HepG2 (cell line): ENCODE data around the gene FBXW12. TPM values are rescaled to one million over a fixed set of nuclear protein-coding genes. Genes with fewer than 3 reads are reported as not detected.

Experiments
- ATAC-seq: fragments of 200-7000 bp; cut with Tn5 transposase; 3 replicates; pipeline ENCODE4 v1.9.1; 2020; ENCODE audit warnings: mild to moderate bottlenecking, moderate library complexity
- BruUV-seq: library from RNA; stranded (reverse); fragments of 400-500 nt; replicated peaks from 2 replicates; lab custom pipeline; 2021; lab: Mats Ljungman, UMichigan
- CTCF ChIA-PET: fragments of 300-600 bp; formaldehyde crosslinking; extraction: SDS; loops from one replicate; lab custom pipeline; 2021; ENCODE audit warnings: low total read pairs, inconsistent platforms, low intra/inter-chr PET ratio; lab: Yijun Ruan, JAX
- POLR2A ChIA-PET: fragments of 350-600 bp; sonication (Branson Sonifier 250); formaldehyde crosslinking; loops from one replicate; lab custom pipeline; 2020; ENCODE audit warnings: antibody characterized with exemption, inconsistent platforms; lab: Yijun Ruan, JAX
- DNase-seq: peaks from one replicate; pipeline ENCODE4 v3.0.0-alpha.2; 2015; ENCODE audit warnings: low spot score
- FAIRE-seq: peaks from 3 replicates; lab custom pipeline; 2011; peaks lifted over from hg19 to GRCh38; lab: Jason Lieb, UNC
- H2AFZ ChIP-seq: one replicate; pipeline ENCODE4 v1.6.1; 2011; ENCODE audit warnings: low read length, inconsistent platforms
- H3K27ac ChIP-seq: fragments of 300-600 bp; 3 replicates; pipeline ENCODE4 v1.8.0; 2011; ENCODE audit warnings: mixed run types, mild to moderate bottlenecking, mixed read lengths, low read length, inconsistent platforms; ENCODE audit not compliant: insufficient read depth; ENCODE audit errors: extremely low read length
- H3K27me3 ChIP-seq, 2 experiments: fragments of 200-600 bp in 1 of 2; 2 replicates in 1 of 2; 3 replicates in 1 of 2; pipeline versions ENCODE4 v1.6.0 to v1.8.0; 2011; ENCODE audit warnings: low read length in 2 of 2, mild to moderate bottlenecking in 2 of 2, moderate library complexity in 2 of 2, inconsistent platforms in 1 of 2; ENCODE audit not compliant: insufficient read depth in 2 of 2, control insufficient read depth in 1 of 2
- H3K36me3 ChIP-seq, 2 experiments: fragments of 200-600 bp in 1 of 2; replicated peaks in 1 of 2; 2 replicates in 1 of 2; 3 replicates in 1 of 2; pipeline versions ENCODE4 v1.5.1 to v1.8.0; 2011; ENCODE audit warnings: low read length in 2 of 2, inconsistent platforms in 1 of 2; ENCODE audit not compliant: insufficient read depth in 2 of 2, control insufficient read depth in 1 of 2
- H3K4me1 ChIP-seq: 2 replicates; pipeline ENCODE4 v1.5.1; 2012; ENCODE audit warnings: low read length, inconsistent platforms; ENCODE audit not compliant: insufficient read depth
- H3K4me2 ChIP-seq: 2 replicates; pipeline ENCODE4 v1.6.0; 2011; ENCODE audit warnings: low read depth, low read length, inconsistent platforms
- H3K4me3 ChIP-seq, 3 experiments: fragments of 200-600 bp in 1 of 3; sonication (generic), shearing (Covaris generic) in 1 of 3; replicated peaks in 1 of 3; 2 replicates each; pipeline ENCODE4 v1.5.1; 2011 to 2016; ENCODE audit warnings: low read length in 3 of 3, inconsistent platforms in 2 of 3, low read depth in 2 of 3, mild to moderate bottlenecking in 2 of 3, control low read depth in 1 of 3, mixed read lengths in 1 of 3; ENCODE audit not compliant: insufficient read depth in 1 of 3
- H3K79me2 ChIP-seq: one replicate; pipeline ENCODE4 v1.6.1; 2011; ENCODE audit warnings: low read length, inconsistent platforms; ENCODE audit not compliant: insufficient read depth
- H3K9ac ChIP-seq: 2 replicates; pipeline ENCODE4 v1.6.0; 2011; ENCODE audit warnings: mild to moderate bottlenecking, low read depth, low read length, inconsistent platforms; ENCODE audit not compliant: insufficient read depth
- H3K9me3 ChIP-seq: 2 replicates; pipeline ENCODE4 v1.5.1; 2012; ENCODE audit warnings: mild to moderate bottlenecking, low read length
- H4K20me1 ChIP-seq: 2 replicates; pipeline ENCODE4 v1.6.0; 2011; ENCODE audit warnings: inconsistent platforms, mild to moderate bottlenecking, low read length, moderate library complexity; ENCODE audit not compliant: insufficient read depth
- ARNT2 ChIP-seq: sonication (generic); formaldehyde crosslinking; IDR thresholded peaks from 2 replicates; pipeline ENCODE4 v1.8.0; 2022; ENCODE audit warnings: mild to moderate bottlenecking, low read depth, missing genetic modification reagents, moderate library complexity
- BCL6 ChIP-seq: IDR thresholded peaks from 2 replicates; pipeline ENCODE4 v1.6.1; 2016; ENCODE audit warnings: missing genetic modification reagents, missing compliant biosample characterization
- CHD2 ChIP-seq: IDR thresholded peaks from 2 replicates; pipeline ENCODE4 v1.6.1; 2011; ENCODE audit warnings: low read depth, low read length, improper control_type of control experiment
- FOXA1 ChIP-seq, 2 experiments: fragments of 450-650 bp in 1 of 2; sonication (generic) in 1 of 2; formaldehyde crosslinking in 1 of 2; IDR thresholded peaks; 2 replicates each; pipeline versions ENCODE4 v1.4.0 to v1.6.1; 2016 to 2020; ENCODE audit warnings: missing genetic modification reagents in 1 of 2
- FOXM1 ChIP-seq: sonication (generic); formaldehyde crosslinking; IDR thresholded peaks from 2 replicates; pipeline ENCODE4 v1.5.0; 2020; ENCODE audit warnings: missing genetic modification reagents
- HCFC1 ChIP-seq: fragments of 150-350 bp; IDR thresholded peaks from 2 replicates; pipeline ENCODE4 v1.6.1; 2014; ENCODE audit warnings: low read depth, low read length
- IRF2 ChIP-seq: IDR thresholded peaks from 2 replicates; pipeline ENCODE4 v1.6.1; 2018; ENCODE audit warnings: missing genetic modification reagents, missing compliant biosample characterization
- JUN ChIP-seq: sonication (generic); formaldehyde crosslinking; IDR thresholded peaks from 2 replicates; pipeline ENCODE4 v1.4.0; 2020; ENCODE audit warnings: mild to moderate bottlenecking, missing genetic modification reagents
- SOX5 ChIP-seq: IDR thresholded peaks from 2 replicates; pipeline ENCODE4 v1.6.1; 2016; ENCODE audit warnings: borderline replicate concordance
- ZC3H13 ChIP-seq: sonication (generic); formaldehyde crosslinking; IDR thresholded peaks from 2 replicates; pipeline ENCODE4 v1.8.1; 2023; ENCODE audit warnings: mild to moderate bottlenecking, missing genetic modification reagents, moderate library complexity
- ZFX ChIP-seq: sonication (generic); formaldehyde crosslinking; IDR thresholded peaks from 2 replicates; pipeline ENCODE4 v1.4.0; 2020; ENCODE audit warnings: mild to moderate bottlenecking, low read depth, missing genetic modification reagents, moderate library complexity
- ZNF264 ChIP-seq: sonication (generic); formaldehyde crosslinking; IDR thresholded peaks from 2 replicates; pipeline ENCODE4 v1.4.0; 2020; ENCODE audit warnings: missing genetic modification reagents
- WGBS: methylation state at CpG from one replicate; pipeline ENCODE4 v1.1.6; 2017; ENCODE audit warnings: low lambda C conversion rate; 5-methylcytosine and 5-hydroxymethylcytosine counted together
- in situ Hi-C: cut with HindIII; loops from 2 replicates; pipeline ENCODE4 v1.10.0; 2017; ENCODE audit warnings: low pct_unique_long_range_greater_than_20kb; ENCODE audit not compliant: extremely low pct_ligation_motif_present
- intact Hi-C: fragments of 100-400 bp; cut with micrococcal nuclease; formaldehyde crosslinking; loops from one replicate; pipeline ENCODE4 v1.10.0; 2022; ENCODE audit not compliant: unreplicated experiment
- polyA plus RNA-seq, 8 experiments: library from polyadenylated mRNA; depleted of rRNA in 3 of 8; stranded (reverse) in 7 of 8; unstranded in 1 of 8; fragments of >200 nt; fragmentation: Illumina TruSeq in 4 of 8; extraction: Trizol in 4 of 8; gene quantifications; 2 replicates each; pipeline versions ENCODE4 v1.2.1 to v1.2.3, GENCODE V29; 2011 to 2016; ENCODE audit warnings: low read depth in 4 of 8, missing spikeins in 1 of 8, mixed read lengths in 1 of 8; ENCODE audit not compliant: insufficient read depth in 1 of 8
- total RNA-seq, 5 experiments: library from RNA; depleted of rRNA; stranded (reverse); fragments of >200 nt; fragmentation: Illumina TruSeq; extraction: Trizol; gene quantifications; 2 replicates each; pipeline ENCODE4 v1.2.3, GENCODE V29; 2016; ENCODE audit warnings: low read depth in 1 of 5
- TF ChIP-seq, protein P1 (sequence below): sonication (generic); formaldehyde crosslinking; IDR thresholded peaks from 2 replicates; pipeline ENCODE4 v1.4.0; 2020; ENCODE audit warnings: missing genetic modification reagents
- TF ChIP-seq, protein P2 (sequence below): IDR thresholded peaks from 2 replicates; pipeline ENCODE4 v1.6.1; 2016; ENCODE audit warnings: missing biosample characterization, missing genetic modification reagents, low read depth
- TF ChIP-seq, protein P3 (sequence below): sonication (generic); formaldehyde crosslinking; IDR thresholded peaks from 2 replicates; pipeline ENCODE4 v1.8.1; 2023; ENCODE audit warnings: mild to moderate bottlenecking, missing genetic modification reagents, borderline replicate concordance

FBXW12 gene
- total and polyA plus RNA-seq, 2 of the 13 experiments (the other 11 are each of a cell fraction or from before 2014, with no cell fraction given) = not detected

DNA sequence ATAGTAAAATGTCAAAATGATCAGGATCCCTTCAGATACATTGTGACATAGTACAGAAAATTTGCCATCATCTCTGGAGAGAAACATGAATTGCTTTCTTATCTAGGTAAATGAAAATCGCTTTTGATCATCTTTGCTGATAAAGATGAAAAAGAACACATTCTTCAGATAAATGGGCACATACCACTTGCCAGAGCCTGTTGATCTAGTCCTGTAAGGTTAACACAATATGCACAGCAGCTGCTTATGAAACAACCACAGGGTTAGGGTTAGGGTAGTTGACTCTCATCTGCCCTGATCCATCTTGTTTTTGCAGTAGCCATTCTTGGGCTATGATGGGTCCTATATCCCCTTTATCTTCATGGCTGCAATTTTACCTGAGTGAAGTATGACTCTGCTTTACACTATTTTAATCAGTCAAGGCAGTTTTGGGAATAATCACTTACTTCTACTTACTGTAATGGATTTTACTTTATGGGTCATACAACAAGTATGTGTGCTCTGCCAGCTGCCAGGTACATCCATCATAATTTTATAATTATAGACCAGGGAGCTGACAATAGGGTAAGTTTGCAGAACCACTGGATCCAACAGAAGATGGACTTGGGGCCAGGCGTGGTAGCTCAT lies 26.0 kb upstream of the FBXW12 start (continued):
- TF ChIP-seq, protein P1, sequence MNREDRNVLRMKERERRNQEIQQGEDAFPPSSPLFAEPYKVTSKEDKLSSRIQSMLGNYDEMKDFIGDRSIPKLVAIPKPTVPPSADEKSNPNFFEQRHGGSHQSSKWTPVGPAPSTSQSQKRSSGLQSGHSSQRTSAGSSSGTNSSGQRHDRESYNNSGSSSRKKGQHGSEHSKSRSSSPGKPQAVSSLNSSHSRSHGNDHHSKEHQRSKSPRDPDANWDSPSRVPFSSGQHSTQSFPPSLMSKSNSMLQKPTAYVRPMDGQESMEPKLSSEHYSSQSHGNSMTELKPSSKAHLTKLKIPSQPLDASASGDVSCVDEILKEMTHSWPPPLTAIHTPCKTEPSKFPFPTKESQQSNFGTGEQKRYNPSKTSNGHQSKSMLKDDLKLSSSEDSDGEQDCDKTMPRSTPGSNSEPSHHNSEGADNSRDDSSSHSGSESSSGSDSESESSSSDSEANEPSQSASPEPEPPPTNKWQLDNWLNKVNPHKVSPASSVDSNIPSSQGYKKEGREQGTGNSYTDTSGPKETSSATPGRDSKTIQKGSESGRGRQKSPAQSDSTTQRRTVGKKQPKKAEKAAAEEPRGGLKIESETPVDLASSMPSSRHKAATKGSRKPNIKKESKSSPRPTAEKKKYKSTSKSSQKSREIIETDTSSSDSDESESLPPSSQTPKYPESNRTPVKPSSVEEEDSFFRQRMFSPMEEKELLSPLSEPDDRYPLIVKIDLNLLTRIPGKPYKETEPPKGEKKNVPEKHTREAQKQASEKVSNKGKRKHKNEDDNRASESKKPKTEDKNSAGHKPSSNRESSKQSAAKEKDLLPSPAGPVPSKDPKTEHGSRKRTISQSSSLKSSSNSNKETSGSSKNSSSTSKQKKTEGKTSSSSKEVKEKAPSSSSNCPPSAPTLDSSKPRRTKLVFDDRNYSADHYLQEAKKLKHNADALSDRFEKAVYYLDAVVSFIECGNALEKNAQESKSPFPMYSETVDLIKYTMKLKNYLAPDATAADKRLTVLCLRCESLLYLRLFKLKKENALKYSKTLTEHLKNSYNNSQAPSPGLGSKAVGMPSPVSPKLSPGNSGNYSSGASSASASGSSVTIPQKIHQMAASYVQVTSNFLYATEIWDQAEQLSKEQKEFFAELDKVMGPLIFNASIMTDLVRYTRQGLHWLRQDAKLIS (CRISPR knock-in tag) = no peak
- TF ChIP-seq BCL6 (CRISPR knock-in tag) = no peak

DNA sequence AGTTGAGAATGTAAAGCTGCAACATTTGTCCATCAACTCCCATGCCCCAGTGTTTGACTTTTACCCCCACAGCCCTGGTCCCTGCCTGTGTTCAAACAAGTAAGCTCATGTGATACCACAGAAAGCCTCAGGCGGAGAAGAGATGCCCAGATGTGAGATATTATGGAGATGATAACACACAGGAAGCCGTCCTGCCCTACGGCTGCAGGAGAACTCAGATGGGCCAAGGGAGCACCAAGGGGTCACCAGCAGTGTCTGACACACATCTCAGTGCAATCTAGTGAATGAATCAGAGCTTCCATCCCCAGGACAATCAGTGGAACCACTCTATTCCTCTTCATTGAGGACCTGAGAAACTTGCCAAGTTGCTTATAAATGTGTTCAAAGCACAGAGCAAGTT lies 24.5 kb upstream of the FBXW12 start:
- Histone ChIP-seq H3K4me1 (no peaks in the 10 kb centered on the region), H3K4me3 (no peak overlapping the region), H3K9me3 (no peaks in the 10 kb centered on the region), H3K27me3 (peaks cover 0 to 12% of the 10 kb centered on the region in 2 experiments; a peak in 1 of 5 replicates), H3K36me3 (no peaks in the 10 kb centered on the region), H2AFZ (no peak overlapping the region), H4K20me1 (no peaks in the 10 kb centered on the region), H3K79me2 (no peaks in the 10 kb centered on the region), H3K27ac (no peak overlapping the region), H3K4me2 (no peak overlapping the region), H3K9ac (no peak overlapping the region)
- ATAC-seq (no peak), DNase-seq (no peak), FAIRE-seq (no peak)
- BruUV-seq = no TSS peak
- ChIA-PET POLR2A (no interaction called here), CTCF (no interaction called here)
- in situ Hi-C loops (no loop called here), intact Hi-C loops (no loop called here)
- WGBS = 32% methylated on average over 3 of the region's 3 CpGs
- TF ChIP-seq CHD2 (no peak), IRF2 (CRISPR knock-in tag) (no peak), ZNF264 (CRISPR knock-in tag) (no peak), HCFC1 (no peak), ZC3H13 (no peak), ZFX (CRISPR knock-in tag) (no peak), JUN (CRISPR knock-in tag) (no peak), SOX5 (CRISPR knock-in tag) (no peak), FOXA1 (IDR thresholded peaks at IDR 0.05) (no peak), FOXA1 (CRISPR knock-in tag; IDR thresholded peaks at IDR 0.05) (no peak), ARNT2 (CRISPR knock-in tag) (no peak), FOXM1 (no peak)
- TF ChIP-seq, protein P2, sequence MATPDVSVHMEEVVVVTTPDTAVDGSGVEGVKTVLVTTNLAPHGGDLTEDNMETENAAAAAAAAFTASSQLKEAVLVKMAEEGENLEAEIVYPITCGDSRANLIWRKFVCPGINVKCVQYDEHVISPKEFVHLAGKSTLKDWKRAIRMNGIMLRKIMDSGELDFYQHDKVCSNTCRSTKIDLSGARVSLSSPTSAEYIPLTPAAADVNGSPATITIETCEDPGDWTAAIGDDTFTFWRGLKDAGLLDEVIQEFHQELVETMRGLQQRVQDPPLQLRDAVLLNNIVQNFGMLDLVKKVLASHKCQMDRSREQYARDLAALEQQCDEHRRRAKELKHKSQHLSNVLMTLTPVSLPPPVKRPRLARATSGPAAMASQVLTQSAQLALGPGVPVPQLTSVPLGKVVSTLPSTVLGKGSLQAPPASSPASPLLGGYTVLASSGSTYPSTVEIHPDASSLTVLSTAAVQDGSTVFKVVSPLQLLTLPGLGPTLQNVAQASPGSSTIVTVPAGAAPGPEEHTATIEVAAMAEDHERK = no peak
- TF ChIP-seq, protein P3, sequence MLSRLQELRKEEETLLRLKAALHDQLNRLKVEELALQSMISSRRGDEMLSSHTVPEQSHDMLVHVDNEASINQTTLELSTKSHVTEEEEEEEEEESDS (CRISPR knock-in tag) = no peak
